KMS-11 (cell line): Measurements from ENCODE around the gene NIPSNAP2.

Experiments used
- H2AFZ ChIP-seq: fragments of 200-600 bp; sonication (generic); 2 replicates; pipeline ENCODE4 v1.6.1; 2016; ENCODE audit warnings: antibody characterized with exemption, mixed run types, low read depth
- H3K27ac ChIP-seq: fragments of 200-600 bp; sonication (generic); 2 replicates; pipeline ENCODE4 v1.6.1; 2016; ENCODE audit warnings: mild to moderate bottlenecking, mixed run types
- H3K27me3 ChIP-seq: fragments of 200-600 bp; sonication (generic); 2 replicates; pipeline ENCODE4 v1.6.1; 2017; ENCODE audit warnings: mild to moderate bottlenecking, low read depth, mixed run types, moderate library complexity; ENCODE audit not compliant: insufficient read depth
- H3K36me3 ChIP-seq: fragments of 200-600 bp; sonication (generic); 2 replicates; pipeline ENCODE4 v1.6.1; 2017; ENCODE audit warnings: mild to moderate bottlenecking, mixed run types; ENCODE audit not compliant: insufficient read depth
- H3K4me1 ChIP-seq: fragments of 200-600 bp; sonication (generic); 2 replicates; pipeline ENCODE4 v1.6.1; 2016; ENCODE audit warnings: mild to moderate bottlenecking, low read depth, mixed run types; ENCODE audit not compliant: poor library complexity, severe bottlenecking
- H3K4me2 ChIP-seq: fragments of 200-600 bp; sonication (generic); 2 replicates; pipeline ENCODE4 v1.7.0; 2016; ENCODE audit warnings: mild to moderate bottlenecking, mixed run types
- H3K4me3 ChIP-seq: fragments of 200-600 bp; sonication (generic); IDR thresholded peaks from 2 replicates; pipeline ENCODE4 v1.6.1; 2017; ENCODE audit warnings: low read depth, low read length, mixed read lengths; ENCODE audit not compliant: insufficient read depth
- H3K79me2 ChIP-seq: fragments of 200-600 bp; sonication (generic); 2 replicates; pipeline ENCODE4 v1.6.1; 2016; ENCODE audit warnings: low read depth, mixed run types; ENCODE audit not compliant: insufficient read depth
- H3K9ac ChIP-seq: fragments of 200-600 bp; sonication (generic); 2 replicates; pipeline ENCODE4 v1.6.1; 2016; ENCODE audit warnings: mild to moderate bottlenecking, mixed run types
- H4K20me1 ChIP-seq: fragments of 200-600 bp; sonication (generic); 2 replicates; pipeline ENCODE4 v1.6.1; 2016; ENCODE audit warnings: mild to moderate bottlenecking, mixed run types; ENCODE audit not compliant: insufficient read depth
- CTCF ChIP-seq: fragments of 200-600 bp; sonication (generic); conservative IDR thresholded peaks from 2 replicates; pipeline ENCODE4 v1.6.1; 2017; ENCODE audit warnings: low read depth, mild to moderate bottlenecking, antibody characterized with exemption, low read length, moderate library complexity, mixed read lengths

The NIPSNAP2 gene

GRCh38 chr7:55996856-55997500 is 32.6 kb downstream of the NIPSNAP2 start:
- Histone ChIP-seq H2AFZ (no peak overlapping the region), H3K4me2 (no peak overlapping the region), H3K27ac (no peak overlapping the region), H3K4me3 (no peak overlapping the region), H3K79me2 (no peaks in the 10 kb centered on the region), H3K27me3 (no peaks in the 10 kb centered on the region), H3K4me1 (no peaks in the 10 kb centered on the region), H3K36me3 (no peaks in the 10 kb centered on the region), H4K20me1 (no peaks in the 10 kb centered on the region), H3K9ac (no peak overlapping the region)
- no peak for TF ChIP-seq CTCF

GRCh38 chr7:56003749-56004148 is 39.4 kb downstream of the NIPSNAP2 start:
- Histone ChIP-seq H3K4me1 (no peaks in the 10 kb centered on the region), H3K79me2 (no peaks in the 10 kb centered on the region), H2AFZ (no peak overlapping the region), H3K4me3 (no peak overlapping the region), H3K27me3 (no peaks in the 10 kb centered on the region), H3K36me3 (no peaks in the 10 kb centered on the region), H3K9ac (no peak overlapping the region), H3K4me2 (no peak overlapping the region), H3K27ac (no peak overlapping the region), H4K20me1 (no peaks in the 10 kb centered on the region)
- no peak for TF ChIP-seq CTCF

- no peaks in the 10 kb centered on the region for H3K79me2 ChIP-seq
- TF ChIP-seq CTCF = no peak
- no peak overlapping the region for H2AFZ ChIP-seq
- H3K4me1 ChIP-seq = no peaks in the 10 kb centered on the region
- no peaks in the 10 kb centered on the region for H4K20me1 ChIP-seq
- no peaks in the 10 kb centered on the region for H3K36me3 ChIP-seq
- H3K27me3 ChIP-seq = no peaks in the 10 kb centered on the region
- no peak overlapping the region for H3K9ac ChIP-seq
- no peak overlapping the region for H3K4me3 ChIP-seq
- no peak overlapping the region for H3K4me2 ChIP-seq
- no peak overlapping the region for H3K27ac ChIP-seq
Observed at GRCh38 chr7:56007167-56007652, 42.8 kb downstream of the NIPSNAP2 start.

- no peak overlapping the region for H3K4me3 ChIP-seq
- no peak overlapping the region for H3K27ac ChIP-seq
- H3K4me1 ChIP-seq = no peaks in the 10 kb centered on the region
- H2AFZ ChIP-seq = no peak overlapping the region
- TF ChIP-seq CTCF = no peak
- no peak overlapping the region for H3K4me2 ChIP-seq
- H3K9ac ChIP-seq = no peak overlapping the region
- H3K27me3 ChIP-seq = no peaks in the 10 kb centered on the region
- no peaks in the 10 kb centered on the region for H3K36me3 ChIP-seq
- H3K79me2 ChIP-seq = no peaks in the 10 kb centered on the region
- no peaks in the 10 kb centered on the region for H4K20me1 ChIP-seq
Observed at GRCh38 chr7:56007891-56008290, 43.5 kb downstream of the NIPSNAP2 start.
